H1 (cell line): ENCODE data around the gene HS1BP3. TPM values are rescaled to one million over a fixed set of nuclear protein-coding genes. Genes with fewer than 3 reads are reported as not detected.

Source experiments
- CTCF ChIA-PET: fragments of 300-600 bp; sonication (Branson Sonifier 250); formaldehyde crosslinking; loops from one replicate; lab custom pipeline; 2021; ENCODE audit not compliant: partially characterized antibody; lab: Charles Lee
- POLR2A ChIA-PET: fragments of 300-600 bp; sonication (Branson Sonifier 250); formaldehyde crosslinking; loops from one replicate; lab custom pipeline; 2021; ENCODE audit warnings: inconsistent platforms; ENCODE audit not compliant: partially characterized antibody; lab: Charles Lee
- DNase-seq, 2 experiments: peaks; one replicate each; pipeline versions ENCODE4 v3.0.0 to v3.0.0-alpha.2; 2010 to 2022; ENCODE audit warnings: low spot score in 2 of 2, low read depth in 1 of 2, mixed read lengths in 1 of 2
- FAIRE-seq: peaks from 2 replicates; lab custom pipeline; 2011; peaks lifted over from hg19 to GRCh38; lab: Jason Lieb, UNC
- H2AFZ ChIP-seq: 2 replicates; pipeline ENCODE4 v1.8.1; 2012; ENCODE audit warnings: low read length, inconsistent platforms
- H2AK5ac ChIP-seq: 2 replicates; pipeline ENCODE4 v1.6.1; 2013; ENCODE audit warnings: low read depth, low read length
- H2BK120ac ChIP-seq: replicated peaks from 2 replicates; pipeline ENCODE3; 2013; ENCODE audit warnings: low read depth, low read length, inconsistent platforms
- H2BK12ac ChIP-seq: 2 replicates; pipeline ENCODE4 v1.6.1; 2013; ENCODE audit warnings: low read depth, low read length
- H2BK15ac ChIP-seq: 2 replicates; pipeline ENCODE4 v1.6.1; 2013; ENCODE audit warnings: low read length
- H2BK20ac ChIP-seq: 2 replicates; pipeline ENCODE4 v1.6.1; 2013; ENCODE audit warnings: low read length
- H2BK5ac ChIP-seq: 2 replicates; pipeline ENCODE4 v1.6.1; 2013; ENCODE audit warnings: low read depth, low read length
- H3K14ac ChIP-seq: 2 replicates; pipeline ENCODE4 v1.6.1; 2013; ENCODE audit warnings: inconsistent platforms; ENCODE audit not compliant: insufficient read length
- H3K18ac ChIP-seq: 2 replicates; pipeline ENCODE4 v1.6.1; 2013; ENCODE audit warnings: low read length; ENCODE audit errors: extremely low read depth
- H3K23ac ChIP-seq: 2 replicates; pipeline ENCODE4 v1.6.1; 2013; ENCODE audit warnings: inconsistent platforms; ENCODE audit not compliant: insufficient read length
- H3K23me2 ChIP-seq: 2 replicates; pipeline ENCODE4 v1.6.1; 2013; ENCODE audit warnings: low read depth, low read length
- H3K27ac ChIP-seq: 2 replicates; pipeline ENCODE4 v1.6.1; 2011; ENCODE audit warnings: low read depth, low read length, inconsistent platforms
- H3K27me3 ChIP-seq, 4 experiments: replicated peaks in 1 of 4; 1 replicate in 1 of 4; 2 replicates in 3 of 4; pipeline versions ENCODE4 v1.6.1 to v1.8.1; 2011 to 2013; ENCODE audit warnings: low read length in 3 of 4, mild to moderate bottlenecking in 3 of 4, inconsistent platforms in 2 of 4, mixed read lengths in 2 of 4, moderate library complexity in 1 of 4; ENCODE audit not compliant: control insufficient read depth in 3 of 4, insufficient read depth in 3 of 4; ENCODE audit errors: extremely low read depth in 1 of 4
- H3K36me3 ChIP-seq, 4 experiments: 2 replicates each; pipeline versions ENCODE4 v1.6.1 to v1.8.1; 2011 to 2013; ENCODE audit warnings: mild to moderate bottlenecking in 4 of 4, low read length in 3 of 4, moderate library complexity in 2 of 4, control low read depth in 1 of 4, inconsistent platforms in 1 of 4; ENCODE audit not compliant: insufficient read depth in 4 of 4, control insufficient read depth in 2 of 4
- H3K4ac ChIP-seq: replicated peaks from 2 replicates; pipeline ENCODE3; 2013; ENCODE audit warnings: low read length, low read depth, mixed read lengths, inconsistent platforms; ENCODE audit not compliant: insufficient read length
- H3K4me1 ChIP-seq, 4 experiments: replicated peaks in 1 of 4; 1 replicate in 1 of 4; 2 replicates in 3 of 4; pipeline versions ENCODE4 v1.6.1 to v1.8.1; 2011 to 2013; ENCODE audit warnings: low read length in 3 of 4, inconsistent platforms in 2 of 4, mixed read lengths in 1 of 4; ENCODE audit not compliant: insufficient read depth in 4 of 4, control insufficient read depth in 3 of 4
- H3K4me2 ChIP-seq, 2 experiments: 2 replicates each; pipeline versions ENCODE4 v1.6.1 to v1.8.1; 2011 to 2013; ENCODE audit warnings: low read depth in 2 of 2, low read length in 2 of 2, control low read depth in 1 of 2, inconsistent platforms in 1 of 2, mild to moderate bottlenecking in 1 of 2; ENCODE audit not compliant: insufficient read depth in 1 of 2
- H3K4me3 ChIP-seq, 4 experiments: fragments of 200-600, 300-600 bp in 1 of 4; sonication (generic), shearing (Covaris generic), sonication (Bioruptor Twin) in 1 of 4; 2 replicates each; pipeline versions ENCODE4 v1.5.1 to v1.8.1; 2011 to 2016; ENCODE audit warnings: low read length in 4 of 4, low read depth in 3 of 4, control low read depth in 2 of 4, inconsistent platforms in 2 of 4, mild to moderate bottlenecking in 2 of 4, mixed read lengths in 1 of 4, moderate library complexity in 1 of 4; ENCODE audit not compliant: insufficient read depth in 2 of 4; ENCODE audit errors: extremely low read depth in 1 of 4
- H3K56ac ChIP-seq: replicated peaks from 2 replicates; pipeline ENCODE3; 2013; ENCODE audit warnings: low read depth, mild to moderate bottlenecking, mixed read lengths, low read length, inconsistent platforms; ENCODE audit not compliant: insufficient read length
- H3K79me1 ChIP-seq: 2 replicates; pipeline ENCODE4 v1.6.1; 2013; ENCODE audit warnings: low read depth, low read length, control low read depth
- H3K79me2 ChIP-seq, 2 experiments: 2 replicates each; pipeline versions ENCODE4 v1.6.1 to v1.8.1; 2012 to 2013; ENCODE audit warnings: low read length in 2 of 2, mild to moderate bottlenecking in 2 of 2, inconsistent platforms in 1 of 2; ENCODE audit not compliant: insufficient read depth in 2 of 2, control insufficient read depth in 1 of 2
- H3K9ac ChIP-seq, 4 experiments: replicated peaks in 1 of 4; 1 replicate in 1 of 4; 2 replicates in 3 of 4; pipeline versions ENCODE4 v1.6.1 to v1.8.1; 2011 to 2013; ENCODE audit warnings: low read depth in 3 of 4, low read length in 3 of 4, control low read depth in 2 of 4, mild to moderate bottlenecking in 2 of 4, moderate library complexity in 2 of 4, inconsistent platforms in 1 of 4; ENCODE audit errors: extremely low read depth in 1 of 4
- H3K9me3 ChIP-seq, 2 experiments: 2 replicates each; pipeline versions ENCODE4 v1.6.1 to v1.8.1; 2012 to 2013; ENCODE audit warnings: mild to moderate bottlenecking in 2 of 2, moderate library complexity in 2 of 2, control low read depth in 1 of 2, inconsistent platforms in 1 of 2, low read depth in 1 of 2, low read length in 1 of 2, mixed read lengths in 1 of 2; ENCODE audit not compliant: insufficient read depth in 2 of 2
- H4K20me1 ChIP-seq, 2 experiments: replicated peaks in 1 of 2; 2 replicates each; pipeline versions ENCODE3 to v1.8.1; 2011 to 2013; ENCODE audit warnings: inconsistent platforms in 2 of 2, low read length in 2 of 2, mild to moderate bottlenecking in 1 of 2; ENCODE audit not compliant: insufficient read depth in 2 of 2, control insufficient read depth in 1 of 2
- H4K5ac ChIP-seq: 2 replicates; pipeline ENCODE4 v1.6.1; 2013; ENCODE audit warnings: low read length, low read depth, mixed read lengths, inconsistent platforms; ENCODE audit not compliant: insufficient read length
- H4K8ac ChIP-seq: 2 replicates; pipeline ENCODE4 v1.8.0; 2013; ENCODE audit warnings: mild to moderate bottlenecking, moderate library complexity, low read length, inconsistent platforms; ENCODE audit not compliant: insufficient read depth; ENCODE audit errors: extremely low read depth
- H4K91ac ChIP-seq: replicated peaks from 2 replicates; pipeline ENCODE3; 2013; ENCODE audit warnings: low read length, mixed read lengths, inconsistent platforms; ENCODE audit not compliant: insufficient read length
- BRCA1 ChIP-seq: IDR thresholded peaks from 2 replicates; pipeline ENCODE4 v1.6.1; 2012; ENCODE audit warnings: low read depth, low read length, improper control_type of control experiment
- CEBPB ChIP-seq: IDR thresholded peaks from 2 replicates; pipeline ENCODE4 v1.6.1; 2012; ENCODE audit warnings: low read depth, low read length
- CTCF ChIP-seq, 3 experiments: IDR thresholded peaks; 1 replicate in 2 of 3; 2 replicates in 1 of 3; pipeline versions ENCODE4 v1.5.1 to v1.6.1; 2011; ENCODE audit warnings: low read length in 3 of 3, mild to moderate bottlenecking in 3 of 3, inconsistent platforms in 2 of 3, low read depth in 1 of 3, moderate library complexity in 1 of 3; ENCODE audit not compliant: insufficient read depth in 1 of 3; ENCODE audit errors: control extremely low read depth in 1 of 3
- FOSL1 ChIP-seq: IDR thresholded peaks from 2 replicates; pipeline ENCODE4 v1.6.1; 2011; ENCODE audit warnings: mild to moderate bottlenecking, low read depth, low read length, moderate library complexity; ENCODE audit not compliant: insufficient read depth
- NANOG ChIP-seq: IDR thresholded peaks from 2 replicates; pipeline ENCODE4 v1.6.1; 2011; ENCODE audit warnings: low read length, low read depth, mild to moderate bottlenecking, inconsistent platforms; ENCODE audit not compliant: insufficient read depth, poor library complexity, severe bottlenecking
- PHF8 ChIP-seq: fragments of 200-600 bp; sonication (generic); conservative IDR thresholded peaks from 2 replicates; pipeline ENCODE4 v1.7.1; 2012; ENCODE audit warnings: low read depth, mild to moderate bottlenecking, inconsistent platforms, low read length, moderate library complexity
- RAD21 ChIP-seq, 2 experiments: IDR thresholded peaks in 1 of 2; conservative IDR thresholded peaks in 1 of 2; 2 replicates each; pipeline ENCODE4 v1.6.1; 2011; ENCODE audit warnings: low read depth in 2 of 2, low read length in 2 of 2, improper control_type of control experiment in 1 of 2, inconsistent platforms in 1 of 2, mild to moderate bottlenecking in 1 of 2, moderate library complexity in 1 of 2
- SAP30 ChIP-seq: fragments of 300-600 bp; sonication (generic); IDR thresholded peaks from 2 replicates; pipeline ENCODE4 v1.7.1; 2012; ENCODE audit warnings: low read length, moderate library complexity, mild to moderate bottlenecking, inconsistent platforms; ENCODE audit not compliant: insufficient read depth, insufficient replicate concordance
- SIN3A ChIP-seq, 2 experiments: IDR thresholded peaks in 1 of 2; conservative IDR thresholded peaks in 1 of 2; 2 replicates each; pipeline ENCODE4 v1.6.1; 2011 to 2012; ENCODE audit warnings: low read length in 2 of 2, improper control_type of control experiment in 1 of 2, low read depth in 1 of 2, mild to moderate bottlenecking in 1 of 2
- SP4 ChIP-seq: IDR thresholded peaks from 2 replicates; pipeline ENCODE4 v1.6.1; 2012; ENCODE audit warnings: low read length, inconsistent platforms
- ZNF274 ChIP-seq: IDR thresholded peaks from 2 replicates; pipeline ENCODE4 v1.7.0; 2012; ENCODE audit warnings: low read length, borderline replicate concordance; ENCODE audit errors: extremely low read depth
- WGBS, 2 experiments: shearing (Covaris generic) in 1 of 2; methylation state at CpG; one replicate each; pipeline versions ENCODE4 v1.1.6 to v1.1.7; 2013 to 2015; ENCODE audit warnings: low lambda C conversion rate in 2 of 2, mixed read lengths in 2 of 2, inconsistent platforms in 1 of 2, low coverage in 1 of 2, missing lambda C conversion rate in 1 of 2; ENCODE audit not compliant: insufficient replicate concordance in 2 of 2, insufficient coverage in 1 of 2, insufficient read length in 1 of 2; ENCODE audit errors: extremely low coverage in 1 of 2, missing lambda C conversion rate in 1 of 2; 5-methylcytosine and 5-hydroxymethylcytosine counted together
- polyA plus RNA-seq, 7 experiments: library from polyadenylated mRNA; depleted of rRNA in 3 of 7; stranded (reverse) in 5 of 7; unstranded in 2 of 7; fragments of >200 nt in 5 of 7; fragments of 200-250 nt in 2 of 7; gene quantifications; 1 replicate in 5 of 7; 2 replicates in 1 of 7; 4 replicates in 1 of 7; pipeline versions ENCODE4 v1.2.1 to v1.2.3, GENCODE V29; 2011 to 2013; ENCODE audit warnings: missing spikeins in 2 of 7, mixed read lengths in 2 of 7
- total RNA-seq: library from RNA; stranded (reverse); fragmentation: NEBNext Ultra II Directional; extraction: Animal tissue kit (Norgen Biotek cat#: 25700); gene quantifications from 2 replicates; pipeline ENCODE4 v1.2.1, GENCODE V29; 2021

The HS1BP3 gene
- total and polyA plus RNA-seq, 2 of the 8 experiments (the other 6 are each of a cell fraction or from before 2014, with no cell fraction given) = 11.1 to 11.3 TPM

GRCh38 chr2:20692081-20692480, 41.2 kb upstream of the HS1BP3 start:
- WGBS, 2 experiments = 84% methylated on average over 2 of the region's 2 CpGs; no CpG with 5 or more reads in 1 of the 2 experiments
- no peak overlapping the region for H3K56ac ChIP-seq
- no peaks in the 10 kb centered on the region for H3K27me3 ChIP-seq
- no peak overlapping the region for H3K4ac ChIP-seq
- H3K27ac ChIP-seq = no peak overlapping the region
- H2AK5ac ChIP-seq = no peak overlapping the region
- H3K14ac ChIP-seq = no peak overlapping the region
- H3K9ac ChIP-seq = no peak overlapping the region
- H3K4me3 ChIP-seq = no peak overlapping the region
- ChIA-PET CTCF (interaction anchor here (0.7 to 4.3 kb wide), 9 partner anchors 9 to 335 kb away, joined by 3 to 35 read pairs (median 4); no protein-coding TSS in a partner anchor), POLR2A (no interaction called here)
- H3K4me2 ChIP-seq = no peak overlapping the region
- no peak overlapping the region for H2BK15ac ChIP-seq
- H2BK12ac ChIP-seq = no peak overlapping the region
- H2AFZ ChIP-seq = no peak overlapping the region
- no peak overlapping the region for H2BK5ac ChIP-seq
- no peaks in the 10 kb centered on the region for H3K23me2 ChIP-seq
- H4K20me1 ChIP-seq = peaks cover 0 to 3% of the 10 kb centered on the region in 2 experiments
- H3K79me2 ChIP-seq = no peaks in the 10 kb centered on the region
- no peak overlapping the region for H2BK20ac ChIP-seq
- no peaks in the 10 kb centered on the region for H3K4me1 ChIP-seq
- no peaks in the 10 kb centered on the region for H3K9me3 ChIP-seq
- H3K18ac ChIP-seq = no peak overlapping the region
- no peak overlapping the region for H2BK120ac ChIP-seq
- H4K91ac ChIP-seq = no peak overlapping the region
- peaks cover 0 to 3% (median 0%) of the 10 kb centered on the region in 4 experiments; a peak in 1 of 8 replicates for H3K36me3 ChIP-seq
- no peaks in the 10 kb centered on the region; the same call in 1 of the 2 replicates for H3K79me1 ChIP-seq
- no peak overlapping the region for H4K8ac ChIP-seq
- no peak overlapping the region for H3K23ac ChIP-seq
- H4K5ac ChIP-seq = no peak overlapping the region
- no peak for DNase-seq
- no peak for FAIRE-seq
- TF ChIP-seq SAP30 = no peak
- TF ChIP-seq SIN3A (conservative IDR thresholded peaks at IDR 0.05 in 1 of 2, IDR thresholded peaks at IDR 0.05 in 1 of 2; ENCODE audit: low read depth in 1 of 2, low read length in 2 of 2) = no peak
- no peak for TF ChIP-seq SP4
- TF ChIP-seq RAD21 (IDR thresholded peaks at IDR 0.05 in 1 of 2, conservative IDR thresholded peaks at IDR 0.05 in 1 of 2; ENCODE audit: low read depth in 2 of 2, low read length in 2 of 2) = no peak
- no peak for TF ChIP-seq ZNF274
- TF ChIP-seq FOSL1 = no peak
- no peak for TF ChIP-seq NANOG
- TF ChIP-seq PHF8 = no peak
- no peak for TF ChIP-seq CEBPB
- TF ChIP-seq CTCF (IDR thresholded peaks at IDR 0.05; ENCODE audit: control extremely low read depth in 1 of 3, insufficient read depth in 1 of 3, low read depth in 1 of 3, low read length in 3 of 3) = no peak
- no peak for TF ChIP-seq BRCA1
